ENCODE results near the gene ACOT7.

ACOT7 gene

DNA sequence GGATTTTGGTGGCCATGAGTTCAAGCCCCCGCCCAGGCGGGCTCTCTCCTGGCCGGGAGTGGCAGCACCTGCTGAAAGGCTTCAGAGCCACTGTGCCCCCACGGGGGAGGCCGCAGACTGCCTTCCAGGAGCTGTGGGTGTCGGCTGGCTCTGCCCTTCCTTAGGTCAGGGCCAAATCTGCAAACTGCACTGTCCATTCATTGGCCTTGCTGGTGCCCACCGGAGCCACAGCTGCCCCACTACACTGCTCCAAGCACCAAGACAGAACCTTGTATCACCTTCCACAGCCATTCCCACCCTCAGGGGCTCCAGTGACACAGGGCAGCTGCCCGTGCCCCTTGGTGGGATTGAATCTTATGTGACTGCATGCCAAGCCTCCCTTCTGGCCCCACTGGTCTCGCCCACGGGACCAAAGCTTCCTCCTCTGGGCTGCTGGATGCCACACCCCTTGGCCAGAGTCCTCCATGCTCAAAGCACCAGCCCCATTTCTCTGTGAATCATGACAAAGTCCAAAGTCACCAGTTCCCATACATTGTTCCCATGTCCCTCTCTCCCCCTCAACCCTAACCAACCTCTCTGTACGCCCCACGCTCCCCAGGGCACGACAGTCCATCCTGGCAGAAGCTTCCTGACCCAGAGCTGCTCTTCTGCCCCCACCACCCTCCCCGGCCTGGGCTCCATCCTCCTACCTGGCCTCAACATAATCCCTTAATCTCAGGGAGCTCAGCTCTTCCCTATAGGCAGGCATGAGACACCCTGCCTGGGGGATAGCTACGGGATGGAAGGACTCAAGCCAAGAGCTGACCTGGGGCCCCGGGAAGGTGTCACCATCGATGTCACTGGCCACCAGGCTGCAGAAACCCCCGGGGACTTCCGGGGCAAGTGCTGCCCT lies 111.8 kb downstream of the ACOT7 start:
- in situ Hi-C loops (cut with HindIII; ENCODE audit: low pct_unique_long_range_greater_than_20kb, low sequenced_read_pairs) = no loop called here
- TF ChIP-seq JUND (IDR thresholded peaks at IDR 0.05; ENCODE audit: low read depth) = no peak
- DNase-seq (ENCODE audit: low read depth in 1 of 2, low spot score in 1 of 2) = no peak

- TF ChIP-seq JUND (IDR thresholded peaks at IDR 0.05; ENCODE audit: low read depth) = no peak
- DNase-seq (ENCODE audit: low read depth in 1 of 2, low spot score in 1 of 2) = no peak
- in situ Hi-C loops (cut with HindIII; ENCODE audit: low pct_unique_long_range_greater_than_20kb, low sequenced_read_pairs) = no loop called here
Measured at GRCh38 chr1:6280761-6281451, 112.7 kb downstream of the ACOT7 start.

DNA sequence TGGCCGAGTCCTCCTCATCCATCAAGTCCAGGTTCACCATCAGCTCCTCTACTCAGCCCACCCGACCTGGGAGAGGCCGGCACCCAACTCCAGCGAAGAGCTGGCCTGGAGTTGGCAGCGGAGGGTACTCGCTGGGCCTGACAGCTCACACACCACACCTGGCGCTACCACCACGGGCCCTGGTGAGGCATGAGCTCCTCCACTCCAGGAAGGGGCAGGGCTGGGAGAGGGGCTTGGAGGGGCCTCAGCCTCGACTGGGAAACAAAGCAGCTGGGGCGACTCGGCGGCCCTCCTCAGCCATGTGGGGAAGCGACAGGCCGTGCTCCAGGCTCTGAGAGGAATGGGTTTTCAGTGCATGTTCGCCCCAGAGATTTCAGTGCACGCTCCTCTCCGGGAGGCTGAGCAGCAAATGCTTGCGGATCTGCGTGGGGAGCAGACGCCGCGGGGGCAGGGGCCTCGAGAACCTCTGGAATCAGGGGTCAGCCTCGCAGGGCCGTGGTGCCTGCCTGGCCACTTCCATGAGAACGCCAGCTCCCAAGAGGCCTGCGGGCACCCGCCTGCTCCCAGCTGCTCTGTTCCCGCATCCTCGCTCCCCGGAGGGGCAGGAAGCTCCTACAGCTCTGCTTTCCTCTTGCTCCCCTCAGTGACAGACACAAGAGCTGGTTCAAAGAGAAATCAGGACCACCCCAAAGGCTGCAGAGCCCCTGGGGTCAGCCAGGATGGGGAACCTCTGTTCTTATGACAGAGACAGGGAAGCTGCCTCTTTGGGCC lies 113.8 kb downstream of the ACOT7 start:
- in situ Hi-C loops (cut with HindIII; ENCODE audit: low pct_unique_long_range_greater_than_20kb, low sequenced_read_pairs) = no loop called here
- DNase-seq (ENCODE audit: low read depth in 1 of 2, low spot score in 1 of 2) = no peak
- TF ChIP-seq JUND (IDR thresholded peaks at IDR 0.05; ENCODE audit: low read depth) = no peak

- TF ChIP-seq JUND (IDR thresholded peaks at IDR 0.05; ENCODE audit: low read depth) = no peak
- in situ Hi-C loops (cut with HindIII; ENCODE audit: low pct_unique_long_range_greater_than_20kb, low sequenced_read_pairs) = no loop called here
Measured at GRCh38 chr1:6279066-6279465, 114.5 kb downstream of the ACOT7 start.

GRCh38 chr1:6278263-6278662 lies 115.3 kb downstream of the ACOT7 start:
- DNase-seq (ENCODE audit: low read depth in 1 of 2, low spot score in 1 of 2) = no peak
- TF ChIP-seq JUND (IDR thresholded peaks at IDR 0.05; ENCODE audit: low read depth) = no peak
- in situ Hi-C loops (cut with HindIII; ENCODE audit: low pct_unique_long_range_greater_than_20kb, low sequenced_read_pairs) = no loop called here

More at GRCh38 chr1:6279066-6279465, 114.5 kb downstream of the ACOT7 start:
- DNase-seq (ENCODE audit: low read depth in 1 of 2, low spot score in 1 of 2) = no peak

DNA sequence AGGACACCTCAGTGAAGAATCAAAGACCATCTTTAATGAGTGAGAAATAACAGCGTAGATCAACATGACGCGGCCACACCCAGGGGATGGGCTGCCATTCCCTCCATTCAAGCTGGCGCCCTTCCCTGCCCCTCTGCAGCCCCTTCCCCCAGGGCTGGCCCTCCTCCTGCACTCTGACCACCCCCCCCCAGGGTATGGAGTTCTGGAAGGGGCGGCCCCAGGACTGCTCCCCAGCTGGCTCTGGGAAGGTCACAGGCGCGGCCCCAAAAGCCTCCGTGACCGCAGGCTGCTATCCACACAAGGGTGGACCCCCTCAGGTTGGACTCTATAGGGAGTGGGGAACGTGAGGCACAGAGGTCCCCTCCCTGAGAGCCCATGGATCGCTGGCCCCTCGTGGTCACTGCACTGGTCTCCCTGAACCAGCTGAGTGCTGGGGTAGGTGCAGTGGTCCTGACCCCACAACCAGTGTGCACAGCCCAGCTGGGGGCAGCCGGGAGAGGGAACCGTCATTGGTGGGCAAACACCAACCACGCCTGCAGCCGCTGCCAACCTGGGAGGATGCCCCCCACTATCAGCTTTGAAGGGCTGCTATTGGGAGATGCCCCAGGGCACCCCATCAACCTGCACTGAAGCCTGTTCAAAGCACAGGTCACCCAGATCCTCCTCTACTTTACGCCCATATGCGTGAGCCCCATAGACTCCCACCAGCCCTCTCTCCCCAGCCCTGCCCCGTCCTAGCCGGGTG lies 116.6 kb downstream of the ACOT7 start:
- in situ Hi-C loops (cut with HindIII; ENCODE audit: low pct_unique_long_range_greater_than_20kb, low sequenced_read_pairs) = no loop called here
- DNase-seq (ENCODE audit: low read depth in 1 of 2, low spot score in 1 of 2) = no peak
- TF ChIP-seq JUND (IDR thresholded peaks at IDR 0.05; ENCODE audit: low read depth) = no peak

DNA sequence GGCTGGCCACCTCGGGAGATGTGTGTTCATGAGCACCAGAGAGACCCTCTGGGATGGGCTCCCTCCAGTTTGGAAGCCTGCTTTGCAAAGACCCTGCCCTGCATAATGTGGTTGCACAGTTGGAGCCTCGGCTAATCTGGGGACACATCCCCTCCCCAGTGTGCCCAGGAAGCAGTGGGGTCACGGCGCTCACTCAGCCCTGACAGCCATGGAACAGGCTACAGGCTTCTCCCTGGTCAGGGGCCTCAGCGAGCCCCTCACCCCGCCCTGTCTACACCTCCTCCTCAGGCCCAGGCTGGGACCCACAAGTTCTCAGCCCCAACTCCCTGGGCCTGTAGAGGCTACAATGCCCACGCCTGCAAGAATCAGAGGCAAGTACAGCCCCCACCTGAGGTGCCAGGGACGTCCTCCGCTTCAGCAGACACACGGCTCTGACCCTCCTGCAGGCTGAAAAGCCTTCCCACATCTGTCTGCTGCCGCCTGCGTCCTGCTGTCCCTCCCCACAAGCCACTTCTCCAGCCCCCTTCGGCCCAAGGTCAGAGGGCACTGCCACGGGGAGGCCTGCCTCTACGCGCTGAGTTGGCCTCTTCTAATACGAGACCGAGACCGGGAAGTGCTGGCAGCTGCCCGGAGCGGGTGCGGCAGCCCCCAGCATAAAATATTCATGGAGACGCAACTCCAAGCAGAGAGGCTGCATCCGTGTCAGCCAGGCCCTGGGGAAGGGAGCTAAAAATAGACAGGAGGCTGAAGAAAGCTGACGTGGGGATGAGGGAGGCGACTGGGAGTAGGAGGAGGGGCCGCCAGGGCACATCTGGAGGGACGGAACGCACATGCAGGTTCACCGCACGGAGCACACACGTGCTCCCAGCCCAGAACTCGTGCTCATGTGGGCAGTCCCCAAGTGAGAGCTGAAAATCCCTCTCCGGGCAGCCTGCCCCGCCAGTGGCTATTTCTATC lies 117.5 kb downstream of the ACOT7 start:
- DNase-seq (ENCODE audit: low read depth in 1 of 2, low spot score in 1 of 2) = no peak
- in situ Hi-C loops (cut with HindIII; ENCODE audit: low pct_unique_long_range_greater_than_20kb, low sequenced_read_pairs) = no loop called here
- TF ChIP-seq JUND (IDR thresholded peaks at IDR 0.05; ENCODE audit: low read depth) = no peak

- in situ Hi-C loops (cut with HindIII; ENCODE audit: low pct_unique_long_range_greater_than_20kb, low sequenced_read_pairs) = no loop called here
- no peak for DNase-seq (ENCODE audit: low read depth in 1 of 2, low spot score in 1 of 2)
- no peak for TF ChIP-seq JUND (IDR thresholded peaks at IDR 0.05; ENCODE audit: low read depth)
Measured at GRCh38 chr1:6274622-6275139, 118.9 kb downstream of the ACOT7 start.

DNA sequence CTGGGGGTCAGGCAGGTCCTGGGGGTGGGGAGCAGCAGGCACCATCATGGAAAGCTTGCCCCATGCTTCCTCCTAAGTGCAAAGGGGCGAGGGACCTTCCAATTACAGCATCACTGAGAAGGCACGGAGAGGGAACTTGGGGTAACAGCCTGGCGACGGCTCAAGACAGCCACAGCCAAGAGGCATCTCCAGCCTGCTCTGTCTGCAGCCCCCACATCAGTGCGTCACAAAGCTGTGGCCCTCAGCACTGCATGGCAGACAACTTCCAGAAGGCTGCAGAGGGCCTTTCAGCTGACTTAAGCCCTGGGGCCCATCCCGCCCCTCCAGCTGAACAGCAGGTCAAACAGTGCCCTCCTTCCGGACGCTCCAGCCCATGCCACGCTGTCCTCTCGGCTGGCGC lies 119.5 kb downstream of the ACOT7 start:
- in situ Hi-C loops (cut with HindIII; ENCODE audit: low pct_unique_long_range_greater_than_20kb, low sequenced_read_pairs) = no loop called here
- no peak for TF ChIP-seq JUND (IDR thresholded peaks at IDR 0.05; ENCODE audit: low read depth)
- no peak for DNase-seq (ENCODE audit: low read depth in 1 of 2, low spot score in 1 of 2)

DNA sequence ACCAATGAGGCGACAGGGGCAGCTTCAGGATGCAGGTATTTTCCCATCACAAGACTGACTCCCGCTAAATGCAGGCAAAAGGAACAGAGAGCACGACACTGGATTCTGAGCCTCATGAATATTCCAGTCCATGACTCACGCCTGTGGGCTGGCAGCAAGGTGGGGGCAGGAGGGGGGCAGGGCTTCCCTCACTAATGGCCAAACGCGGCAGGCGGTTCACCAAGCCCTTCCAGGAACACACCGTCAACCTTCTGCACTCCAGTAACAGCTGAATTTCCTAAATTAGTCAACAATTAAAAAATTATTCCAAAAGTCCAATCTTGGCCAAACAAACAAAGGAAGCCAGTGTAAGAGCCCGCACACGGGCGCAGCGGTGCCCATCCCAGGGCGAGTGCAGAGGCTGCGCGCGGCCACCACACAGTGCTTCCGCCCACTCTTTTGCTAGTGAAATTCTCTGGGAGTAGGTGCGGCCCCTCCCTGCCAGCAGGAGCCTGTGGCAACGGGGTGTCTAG lies 120.1 kb downstream of the ACOT7 start:
- TF ChIP-seq JUND (IDR thresholded peaks at IDR 0.05; ENCODE audit: low read depth) = no peak
- in situ Hi-C loops (cut with HindIII; ENCODE audit: low pct_unique_long_range_greater_than_20kb, low sequenced_read_pairs) = no loop called here
- DNase-seq (ENCODE audit: low read depth in 1 of 2, low spot score in 1 of 2) = no peak

DNA sequence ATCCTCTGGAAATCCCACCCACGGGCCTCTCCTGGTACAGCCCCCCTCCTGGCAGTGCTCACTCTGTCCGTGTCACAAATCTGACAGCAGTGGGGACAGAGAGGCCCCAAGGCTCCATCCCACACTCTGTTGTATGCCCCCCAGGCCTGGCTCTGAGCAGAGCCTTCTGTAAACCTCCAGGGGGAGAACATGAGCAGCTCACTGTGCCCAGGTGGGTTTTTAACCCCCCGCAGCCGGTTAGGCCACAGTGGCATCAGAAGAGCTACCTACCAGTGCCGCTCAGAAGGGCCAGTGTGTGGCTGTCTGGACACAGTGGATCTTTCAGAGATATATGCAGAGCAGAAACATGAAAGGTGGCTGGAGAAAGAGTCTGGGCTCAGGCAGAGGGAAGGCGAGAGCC lies 120.7 kb downstream of the ACOT7 start:
- in situ Hi-C loops (cut with HindIII; ENCODE audit: low pct_unique_long_range_greater_than_20kb, low sequenced_read_pairs) = no loop called here
- no peak for DNase-seq (ENCODE audit: low read depth in 1 of 2, low spot score in 1 of 2)
- TF ChIP-seq JUND (IDR thresholded peaks at IDR 0.05; ENCODE audit: low read depth) = no peak
